Neural progenitor cell (in vitro differentiated cells): ENCODE measurements around the gene PHLPP2. TPM values are rescaled to one million over a fixed set of nuclear protein-coding genes. Genes with fewer than 3 reads are reported as not detected.

ENCODE experiments used
- DNase-seq: peaks from one replicate; pipeline ENCODE4 v3.0.0-alpha.2; 2016; ENCODE audit warnings: low spot score
- H2AFZ ChIP-seq: fragments of 200-600 bp; sonication (generic); replicated peaks from 2 replicates; pipeline ENCODE4 v1.6.1; 2016; ENCODE audit warnings: antibody characterized with exemption
- H3F3A ChIP-seq: fragments of 200-600 bp; sonication (generic); 2 replicates; pipeline ENCODE4 v1.6.1; 2016; ENCODE audit warnings: antibody characterized with exemption, low read depth
- H3K27ac ChIP-seq: fragments of 200-600 bp; sonication (generic); 2 replicates; pipeline ENCODE4 v1.5.1; 2016; ENCODE audit warnings: mild to moderate bottlenecking
- H3K27me3 ChIP-seq: fragments of 200-600 bp; sonication (generic); 2 replicates; pipeline ENCODE4 v1.6.1; 2016; ENCODE audit warnings: mild to moderate bottlenecking, moderate library complexity
- H3K36me3 ChIP-seq: fragments of 200-600 bp; sonication (generic); 2 replicates; pipeline ENCODE4 v1.5.1; 2016
- H3K4me1 ChIP-seq: fragments of 200-600 bp; sonication (generic); 2 replicates; pipeline ENCODE4 v1.6.1; 2016; ENCODE audit warnings: mixed run types
- H3K4me2 ChIP-seq: fragments of 200-600 bp; sonication (generic); 2 replicates; pipeline ENCODE4 v1.6.1; 2016
- H3K4me3 ChIP-seq: fragments of 200-600 bp; sonication (generic); 2 replicates; pipeline ENCODE4 v1.5.1; 2016
- H3K79me2 ChIP-seq: fragments of 200-600 bp; sonication (generic); 2 replicates; pipeline ENCODE4 v1.6.1; 2016; ENCODE audit warnings: low read depth
- H3K9ac ChIP-seq: fragments of 200-600 bp; sonication (generic); 2 replicates; pipeline ENCODE4 v1.6.1; 2016
- H3K9me3 ChIP-seq: fragments of 200-600 bp; sonication (generic); 2 replicates; pipeline ENCODE4 v1.5.1; 2016; ENCODE audit warnings: low read depth
- H4K20me1 ChIP-seq: fragments of 200-600 bp; sonication (generic); 2 replicates; pipeline ENCODE4 v1.6.1; 2016; ENCODE audit warnings: low read depth
- H3K27ac Mint-ChIP-seq: 3 replicates; pipeline ENCODE4 v1.8.0; 2021; ENCODE audit warnings: mixed read lengths
- H3K27me3 Mint-ChIP-seq: 2 replicates; pipeline ENCODE4 v1.8.0; 2022; ENCODE audit warnings: low read depth, mild to moderate bottlenecking, inconsistent platforms, moderate library complexity, mixed read lengths; ENCODE audit not compliant: insufficient read depth
- H3K36me3 Mint-ChIP-seq: 3 replicates; pipeline ENCODE4 v1.8.0; 2021; ENCODE audit warnings: mixed read lengths
- H3K4me1 Mint-ChIP-seq: 3 replicates; pipeline ENCODE4 v1.8.0; 2021; ENCODE audit warnings: mixed read lengths
- H3K4me3 Mint-ChIP-seq: 3 replicates; pipeline ENCODE4 v1.8.0; 2021; ENCODE audit warnings: mild to moderate bottlenecking, moderate library complexity, mixed read lengths
- H3K9me3 Mint-ChIP-seq: 3 replicates; pipeline ENCODE4 v1.8.0; 2020; ENCODE audit warnings: mixed read lengths
- EZH2 ChIP-seq: fragments of 200-600 bp; sonication (generic); IDR thresholded peaks from 2 replicates; pipeline ENCODE4 v1.6.1; 2017; ENCODE audit warnings: antibody characterized with exemption, mild to moderate bottlenecking, moderate library complexity
- EZH2phosphoT487 ChIP-seq: fragments of 200-600 bp; sonication (generic); IDR thresholded peaks from 2 replicates; pipeline ENCODE4 v1.6.1; 2017; ENCODE audit warnings: antibody characterized with exemption
- total RNA-seq: library from RNA; depleted of rRNA; stranded (reverse); fragments of >200 nt; gene quantifications from 2 replicates; pipeline ENCODE4 v1.2.3, GENCODE V29; 2015; ENCODE audit warnings: low replicate concordance
- TF ChIP-seq, protein P1 (sequence below): fragments of 200-600 bp; sonication (generic); IDR thresholded peaks from 2 replicates; pipeline ENCODE4 v1.5.1; 2017; ENCODE audit warnings: antibody characterized with exemption, mild to moderate bottlenecking

PHLPP2 gene
- total RNA-seq, 1 donor from 2014 or later = 12.9 TPM

DNA sequence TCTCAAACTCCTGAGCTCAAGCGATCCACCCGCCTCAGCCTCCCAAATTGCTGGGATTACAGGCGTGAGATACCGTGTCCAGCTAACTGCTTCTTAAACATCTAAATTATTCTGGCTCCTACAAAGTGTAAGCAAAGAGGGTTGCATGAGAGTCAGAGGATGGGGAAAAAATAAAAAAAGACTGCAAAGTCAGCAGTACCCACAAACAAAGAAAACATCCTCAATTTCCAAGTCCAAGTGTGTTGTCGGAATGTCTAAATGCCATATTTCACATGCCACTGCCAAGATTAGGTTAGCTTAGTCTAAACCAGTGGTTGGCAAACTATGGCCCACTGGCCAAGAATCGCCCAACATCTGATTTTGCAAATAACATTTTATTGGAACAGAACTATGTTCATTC is 13.0 kb upstream of the PHLPP2 start:
- Histone ChIP-seq H3F3A (peaks cover 8% of the 10 kb centered on the region), H3K9me3 (no peaks in the 10 kb centered on the region), H3K27me3 (no peaks in the 10 kb centered on the region), H3K79me2 (no peaks in the 10 kb centered on the region), H3K9ac (no peak overlapping the region), H3K36me3 (peaks cover 8% of the 10 kb centered on the region), H3K4me1 (peaks cover 11% of the 10 kb centered on the region), H4K20me1 (no peaks in the 10 kb centered on the region), H2AFZ (no peak overlapping the region), H3K4me3 (no peak overlapping the region), H3K27ac (no peak overlapping the region), H3K4me2 (no peak overlapping the region)
- H3K36me3 Mint-ChIP-seq = peaks cover 34% of the 10 kb centered on the region
- H3K4me3 Mint-ChIP-seq = no peak overlapping the region
- peaks cover 13% of the 10 kb centered on the region for H3K4me1 Mint-ChIP-seq
- no peaks in the 10 kb centered on the region for H3K9me3 Mint-ChIP-seq
- TF ChIP-seq EZH2 = no peak
- TF ChIP-seq, protein P1, sequence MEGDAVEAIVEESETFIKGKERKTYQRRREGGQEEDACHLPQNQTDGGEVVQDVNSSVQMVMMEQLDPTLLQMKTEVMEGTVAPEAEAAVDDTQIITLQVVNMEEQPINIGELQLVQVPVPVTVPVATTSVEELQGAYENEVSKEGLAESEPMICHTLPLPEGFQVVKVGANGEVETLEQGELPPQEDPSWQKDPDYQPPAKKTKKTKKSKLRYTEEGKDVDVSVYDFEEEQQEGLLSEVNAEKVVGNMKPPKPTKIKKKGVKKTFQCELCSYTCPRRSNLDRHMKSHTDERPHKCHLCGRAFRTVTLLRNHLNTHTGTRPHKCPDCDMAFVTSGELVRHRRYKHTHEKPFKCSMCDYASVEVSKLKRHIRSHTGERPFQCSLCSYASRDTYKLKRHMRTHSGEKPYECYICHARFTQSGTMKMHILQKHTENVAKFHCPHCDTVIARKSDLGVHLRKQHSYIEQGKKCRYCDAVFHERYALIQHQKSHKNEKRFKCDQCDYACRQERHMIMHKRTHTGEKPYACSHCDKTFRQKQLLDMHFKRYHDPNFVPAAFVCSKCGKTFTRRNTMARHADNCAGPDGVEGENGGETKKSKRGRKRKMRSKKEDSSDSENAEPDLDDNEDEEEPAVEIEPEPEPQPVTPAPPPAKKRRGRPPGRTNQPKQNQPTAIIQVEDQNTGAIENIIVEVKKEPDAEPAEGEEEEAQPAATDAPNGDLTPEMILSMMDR = no peak
- no peak for TF ChIP-seq EZH2phosphoT487
- no peaks in the 10 kb centered on the region for H3K27me3 Mint-ChIP-seq
- no peak for DNase-seq
- H3K27ac Mint-ChIP-seq = no peak overlapping the region

DNA sequence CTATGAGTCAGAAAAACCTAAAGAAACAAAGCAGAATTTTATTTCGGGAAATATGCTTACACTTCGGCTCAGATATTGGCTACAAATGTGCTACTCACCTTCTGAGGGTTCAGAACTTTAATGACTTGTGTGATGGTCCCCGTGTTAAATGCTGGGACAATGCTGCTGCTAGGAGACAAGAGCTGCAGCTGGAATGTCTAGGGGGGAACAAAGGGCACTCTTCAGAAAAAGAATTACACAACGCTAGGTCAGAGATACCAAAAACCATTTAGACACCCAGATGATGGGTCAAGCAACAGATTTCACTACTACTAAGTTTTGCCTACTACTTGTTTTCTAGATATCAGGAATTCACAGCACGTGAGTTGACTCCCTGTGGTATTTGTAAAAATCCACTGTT is 10.0 kb upstream of the PHLPP2 start:
- H3K36me3 ChIP-seq = no peaks in the 10 kb centered on the region
- peak; percentile 45 for DNase-seq
- H3K4me1 Mint-ChIP-seq = peaks cover 17% of the 10 kb centered on the region
- TF ChIP-seq EZH2 = no peak
- TF ChIP-seq, protein P1 = no peak
- no peak for TF ChIP-seq EZH2phosphoT487
- no peaks in the 10 kb centered on the region for H3K9me3 ChIP-seq
- H3K27ac Mint-ChIP-seq = no peak overlapping the region
- peak overlapping the region; percentile 22 for H3K4me2 ChIP-seq
- no peaks in the 10 kb centered on the region for H4K20me1 ChIP-seq
- H3K4me3 Mint-ChIP-seq = no peak overlapping the region
- H3K79me2 ChIP-seq = no peaks in the 10 kb centered on the region
- H3K9me3 Mint-ChIP-seq = no peaks in the 10 kb centered on the region
- H3K27ac ChIP-seq = no peak overlapping the region
- peaks cover 8% of the 10 kb centered on the region for H3F3A ChIP-seq
- peaks cover 50% of the 10 kb centered on the region for H3K36me3 Mint-ChIP-seq
- peaks cover 20% of the 10 kb centered on the region for H3K4me1 ChIP-seq
- H2AFZ ChIP-seq = no peak overlapping the region
- H3K27me3 Mint-ChIP-seq = no peaks in the 10 kb centered on the region
- H3K9ac ChIP-seq = no peak overlapping the region
- no peak overlapping the region for H3K4me3 ChIP-seq
- H3K27me3 ChIP-seq = no peaks in the 10 kb centered on the region

DNA sequence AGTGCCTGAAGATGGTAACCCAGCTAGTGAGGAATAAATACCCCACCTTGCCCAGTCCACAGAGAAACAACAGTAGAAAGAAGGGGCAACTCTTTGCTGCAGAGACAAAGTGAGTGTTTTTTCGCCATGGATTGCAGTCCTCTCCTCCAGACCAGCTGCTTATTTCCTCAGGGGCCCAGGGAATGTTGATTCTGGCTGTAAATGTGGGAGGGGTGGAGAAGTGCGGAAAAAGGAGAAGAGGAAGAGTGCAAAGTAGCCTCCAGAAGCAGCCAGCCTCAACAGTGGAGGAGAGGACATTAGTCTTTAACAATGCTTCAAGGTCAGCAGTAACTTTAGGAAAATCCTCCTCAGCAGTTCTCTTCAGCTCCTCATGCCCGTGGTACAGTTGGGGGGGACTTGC is 8.1 kb upstream of the PHLPP2 start:
- no peaks in the 10 kb centered on the region for H3K36me3 ChIP-seq
- no peaks in the 10 kb centered on the region for H3K27me3 Mint-ChIP-seq
- peaks cover 32% of the 10 kb centered on the region for H3K4me1 ChIP-seq
- no peaks in the 10 kb centered on the region for H3K79me2 ChIP-seq
- H3F3A ChIP-seq = peaks cover 25% of the 10 kb centered on the region
- H3K9me3 Mint-ChIP-seq = no peaks in the 10 kb centered on the region
- H3K9ac ChIP-seq = no peak overlapping the region
- no peaks in the 10 kb centered on the region for H3K27me3 ChIP-seq
- H4K20me1 ChIP-seq = no peaks in the 10 kb centered on the region
- peaks cover 41% of the 10 kb centered on the region for H3K36me3 Mint-ChIP-seq
- no peak for DNase-seq
- no peak overlapping the region for H3K4me3 ChIP-seq
- no peak overlapping the region for H3K27ac Mint-ChIP-seq
- H3K4me1 Mint-ChIP-seq = peaks cover 22% of the 10 kb centered on the region
- H2AFZ ChIP-seq = no peak overlapping the region
- no peak overlapping the region for H3K4me3 Mint-ChIP-seq
- no peak overlapping the region for H3K27ac ChIP-seq
- no peak overlapping the region for H3K4me2 ChIP-seq
- no peaks in the 10 kb centered on the region for H3K9me3 ChIP-seq
- TF ChIP-seq EZH2 (no peak), EZH2phosphoT487 (no peak)
- TF ChIP-seq, protein P1 = no peak
